Muscle layer of duodenum (tissue), 2 donors: ENCODE results near the gene MPRIP.

Source experiments
- H3K27ac ChIP-seq: one replicate; pipeline ENCODE4 v1.7.0; 2013; ENCODE audit warnings: mild to moderate bottlenecking, low read length
- H3K27me3 ChIP-seq: one replicate; pipeline ENCODE4 v1.7.0; 2013; ENCODE audit warnings: low read depth, mild to moderate bottlenecking, control low read depth, low read length
- H3K36me3 ChIP-seq, 2 donors: one replicate each; pipeline ENCODE4 v1.7.0; 2013; ENCODE audit warnings: low read length in 2 of 2, control low read depth in 1 of 2, mild to moderate bottlenecking in 1 of 2; ENCODE audit not compliant: insufficient read depth in 2 of 2, control insufficient read depth in 1 of 2
- H3K4me1 ChIP-seq, 2 donors: one replicate each; pipeline ENCODE4 v1.7.0; 2013; ENCODE audit warnings: low read length in 2 of 2, mild to moderate bottlenecking in 2 of 2, control low read depth in 1 of 2, moderate library complexity in 1 of 2; ENCODE audit not compliant: insufficient read depth in 2 of 2, control insufficient read depth in 1 of 2
- H3K4me3 ChIP-seq, 2 donors: one replicate each; pipeline ENCODE4 v1.7.0; 2013; ENCODE audit warnings: low read length in 2 of 2, low read depth in 1 of 2, mild to moderate bottlenecking in 1 of 2
- H3K9me3 ChIP-seq, 2 donors: one replicate each; pipeline ENCODE4 v1.7.0; 2013; ENCODE audit warnings: low read length in 2 of 2, control low read depth in 1 of 2, mild to moderate bottlenecking in 1 of 2; ENCODE audit not compliant: control insufficient read depth in 1 of 2
- donor health status: healthy.

MPRIP gene

GRCh38 chr17:17057057-17057551, 14.8 kb downstream of the MPRIP start:
- Histone ChIP-seq H3K4me1 (peaks cover 20 to 63% of the 10 kb centered on the region in 2 donors), H3K27ac (no peak overlapping the region), H3K9me3 (no peaks in the 10 kb centered on the region), H3K36me3 (no peaks in the 10 kb centered on the region), H3K27me3 (no peaks in the 10 kb centered on the region), H3K4me3 (no peak overlapping the region)

DNA sequence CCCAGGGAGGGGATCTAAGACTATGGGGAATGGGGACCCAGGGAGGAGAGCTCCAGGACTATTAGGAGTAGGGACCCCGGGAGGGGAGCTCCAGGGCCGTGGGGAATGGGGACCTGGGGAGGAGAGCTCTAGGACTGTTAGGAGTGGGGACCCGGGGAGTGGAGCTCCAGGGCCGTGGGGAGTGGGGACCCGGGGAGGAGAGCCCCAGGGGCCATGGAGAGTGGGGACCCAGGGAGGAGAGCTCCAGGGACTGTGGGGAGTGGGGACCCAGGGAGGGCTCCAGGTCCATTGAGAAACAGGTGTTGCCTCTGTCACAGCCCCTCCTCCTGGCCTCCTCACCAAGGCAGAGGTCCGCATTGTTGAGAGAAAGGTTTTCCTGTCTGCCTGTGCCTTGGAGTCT, 16.0 kb downstream of the MPRIP start:
- Histone ChIP-seq H3K36me3 (no peaks in the 10 kb centered on the region), H3K4me1 (peaks cover 20 to 56% of the 10 kb centered on the region in 2 donors), H3K4me3 (no peak overlapping the region), H3K27me3 (no peaks in the 10 kb centered on the region), H3K27ac (no peak overlapping the region), H3K9me3 (no peaks in the 10 kb centered on the region)

GRCh38 chr17:17059301-17059890, 17.1 kb downstream of the MPRIP start:
- no peak overlapping the region for H3K27ac ChIP-seq
- H3K4me1 ChIP-seq: peaks cover 23 to 63% of the 10 kb centered on the region in 2 donors
- no peaks in the 10 kb centered on the region for H3K9me3 ChIP-seq
- no peaks in the 10 kb centered on the region for H3K36me3 ChIP-seq
- no peaks in the 10 kb centered on the region for H3K27me3 ChIP-seq
- H3K4me3 ChIP-seq: no peak overlapping the region

- no peaks in the 10 kb centered on the region for H3K9me3 ChIP-seq
- no peak overlapping the region for H3K4me3 ChIP-seq
- H3K27me3 ChIP-seq: no peaks in the 10 kb centered on the region
- H3K4me1 ChIP-seq: peaks cover 23 to 65% of the 10 kb centered on the region in 2 donors
- H3K36me3 ChIP-seq: no peaks in the 10 kb centered on the region
- H3K27ac ChIP-seq: no peak overlapping the region
Measured at GRCh38 chr17:17060001-17060922, 18.0 kb downstream of the MPRIP start.

- H3K36me3 ChIP-seq: no peaks in the 10 kb centered on the region
- no peak overlapping the region for H3K4me3 ChIP-seq
- no peaks in the 10 kb centered on the region for H3K27me3 ChIP-seq
- H3K27ac ChIP-seq: no peak overlapping the region
- no peaks in the 10 kb centered on the region for H3K9me3 ChIP-seq
- H3K4me1 ChIP-seq: peaks cover 20 to 59% of the 10 kb centered on the region in 2 donors
Measured at GRCh38 chr17:17060930-17061329, 18.7 kb downstream of the MPRIP start.

GRCh38 chr17:17061516-17061915, 19.3 kb downstream of the MPRIP start:
- Histone ChIP-seq H3K27ac (no peak overlapping the region), H3K4me3 (no peak overlapping the region), H3K36me3 (no peaks in the 10 kb centered on the region), H3K27me3 (no peaks in the 10 kb centered on the region), H3K9me3 (no peaks in the 10 kb centered on the region), H3K4me1 (peaks cover 20 to 54% of the 10 kb centered on the region in 2 donors)

- H3K36me3 ChIP-seq: no peaks in the 10 kb centered on the region
- H3K4me1 ChIP-seq: peaks cover 20 to 52% of the 10 kb centered on the region in 2 donors
- H3K4me3 ChIP-seq: no peak overlapping the region
- H3K27ac ChIP-seq: no peak overlapping the region
- H3K9me3 ChIP-seq: no peaks in the 10 kb centered on the region
- no peaks in the 10 kb centered on the region for H3K27me3 ChIP-seq
Measured at GRCh38 chr17:17062356-17062755, 20.1 kb downstream of the MPRIP start.

GRCh38 chr17:17062866-17063265, 20.6 kb downstream of the MPRIP start:
- Histone ChIP-seq H3K36me3 (no peaks in the 10 kb centered on the region), H3K4me1 (peaks cover 20 to 49% of the 10 kb centered on the region in 2 donors), H3K27ac (no peak overlapping the region), H3K9me3 (no peaks in the 10 kb centered on the region), H3K27me3 (no peaks in the 10 kb centered on the region), H3K4me3 (no peak overlapping the region)

GRCh38 chr17:17063546-17064122, 21.4 kb downstream of the MPRIP start:
- H3K27ac ChIP-seq: no peak overlapping the region

DNA sequence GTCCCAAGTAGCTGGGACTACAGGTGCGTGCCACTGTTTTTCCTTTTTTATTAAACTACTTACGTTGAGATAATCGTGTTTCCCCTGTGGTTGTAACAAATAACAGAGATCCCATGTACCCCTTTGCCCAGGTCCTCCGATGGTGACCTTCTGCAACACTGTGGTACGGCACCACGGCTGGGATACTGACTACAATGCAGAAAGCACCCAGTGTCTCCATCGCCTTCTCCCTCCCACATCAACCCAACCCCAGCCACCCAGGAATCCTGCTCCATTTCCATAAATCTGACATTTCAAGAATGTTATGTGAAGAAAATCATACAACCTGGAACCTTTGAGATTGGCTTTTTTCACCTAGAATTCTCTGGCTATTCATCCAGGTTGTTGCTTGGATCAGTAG, 22.1 kb downstream of the MPRIP start:
- Histone ChIP-seq H3K9me3 (no peaks in the 10 kb centered on the region), H3K27me3 (no peaks in the 10 kb centered on the region), H3K36me3 (no peaks in the 10 kb centered on the region), H3K4me1 (peaks cover 20 to 41% of the 10 kb centered on the region in 2 donors), H3K27ac (no peak overlapping the region), H3K4me3 (no peak overlapping the region)

More at GRCh38 chr17:17063546-17064122, 21.4 kb downstream of the MPRIP start:
- Histone ChIP-seq H3K9me3 (no peaks in the 10 kb centered on the region), H3K36me3 (no peaks in the 10 kb centered on the region), H3K27me3 (no peaks in the 10 kb centered on the region), H3K4me1 (peaks cover 20 to 42% of the 10 kb centered on the region in 2 donors), H3K4me3 (no peak overlapping the region)

GRCh38 chr17:17066021-17066420, 23.8 kb downstream of the MPRIP start:
- Histone ChIP-seq H3K27ac (no peak overlapping the region), H3K4me1 (peaks cover 20 to 33% of the 10 kb centered on the region in 2 donors), H3K27me3 (no peaks in the 10 kb centered on the region), H3K4me3 (no peak overlapping the region), H3K9me3 (no peaks in the 10 kb centered on the region), H3K36me3 (no peaks in the 10 kb centered on the region)
